ENCODE measurements around the gene SMAD3. TPM values are rescaled to one million over a fixed set of nuclear protein-coding genes. Genes with fewer than 3 reads are reported as not detected.
"Not testable (repeated sequence)": the region's sequence is repeated elsewhere in the genome, so short reads cannot be mapped to it uniquely, and the experiment has no call there.

Gene SMAD3
- total RNA-seq: 2.5 TPM

GRCh38 chr15:67065531-67066005 lies at the start of gene SMAD3:
TSS of gene SMAD3 (plus strand) at chr15:67065602. CDS start at chr15:67066155, 553 bp downstream.
- peak; percentile 65 for DNase-seq

DNA sequence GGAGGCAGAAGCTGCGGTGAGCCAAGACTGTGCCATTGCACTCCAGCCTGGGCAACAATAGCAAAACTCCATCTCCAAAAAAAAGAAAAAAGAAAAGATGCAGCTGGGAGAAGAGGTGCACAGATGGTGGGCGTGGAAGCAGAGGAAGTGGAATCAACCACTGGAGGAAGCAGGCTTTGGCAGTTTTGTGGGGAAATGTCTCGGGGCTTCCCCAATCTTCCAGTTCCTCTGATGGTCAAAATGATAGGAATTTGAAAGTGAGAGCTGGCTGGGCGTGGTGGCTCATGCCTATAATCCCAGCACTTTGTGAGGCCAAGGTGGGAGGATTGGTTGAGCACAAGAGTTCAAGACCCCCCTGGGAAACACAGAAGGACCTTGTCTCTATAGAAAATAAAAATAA lies 48.1 kb upstream of the SMAD3 start:
- no peak for DNase-seq

DNA sequence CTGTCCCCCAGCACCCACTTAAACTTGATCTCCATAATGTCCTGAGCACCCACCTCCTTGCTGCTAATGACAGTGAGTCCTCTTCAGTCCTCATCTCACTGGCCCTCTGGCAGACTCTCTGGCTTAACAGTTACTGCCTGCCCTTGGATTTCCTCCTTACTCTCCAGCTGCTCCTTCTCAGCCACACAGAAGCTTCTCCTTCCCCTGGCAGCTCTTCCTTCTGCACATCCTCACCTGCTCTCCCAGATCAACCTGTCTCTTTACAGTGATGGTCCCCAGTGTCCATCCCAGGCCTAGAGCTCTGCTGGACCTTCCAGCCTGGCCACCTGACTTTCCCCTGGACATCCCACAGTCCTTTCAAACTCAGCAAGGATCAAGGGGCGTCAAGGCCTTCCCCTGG lies 47.4 kb upstream of the SMAD3 start:
- no peak for DNase-seq

DNA sequence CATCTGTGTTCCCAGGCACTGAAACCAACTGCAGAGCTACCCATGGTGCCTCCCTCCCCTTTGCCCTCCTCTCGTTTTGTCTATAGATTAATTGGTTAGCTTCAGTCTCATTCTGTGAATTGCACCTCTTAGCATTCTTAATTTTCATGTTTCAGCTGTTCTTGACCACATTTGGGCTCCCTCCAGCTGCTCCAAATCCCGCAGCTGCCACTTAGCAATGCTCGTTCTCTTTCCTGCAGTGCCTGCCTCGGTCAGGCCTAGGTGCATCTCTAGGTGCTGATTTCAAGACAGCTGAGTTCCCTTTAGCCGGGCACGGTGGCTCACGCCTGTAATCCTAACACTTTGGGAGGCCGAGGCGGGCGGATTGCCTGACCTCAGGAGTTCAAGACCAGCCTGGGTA lies 47.0 kb upstream of the SMAD3 start:
- no peak for DNase-seq

DNA sequence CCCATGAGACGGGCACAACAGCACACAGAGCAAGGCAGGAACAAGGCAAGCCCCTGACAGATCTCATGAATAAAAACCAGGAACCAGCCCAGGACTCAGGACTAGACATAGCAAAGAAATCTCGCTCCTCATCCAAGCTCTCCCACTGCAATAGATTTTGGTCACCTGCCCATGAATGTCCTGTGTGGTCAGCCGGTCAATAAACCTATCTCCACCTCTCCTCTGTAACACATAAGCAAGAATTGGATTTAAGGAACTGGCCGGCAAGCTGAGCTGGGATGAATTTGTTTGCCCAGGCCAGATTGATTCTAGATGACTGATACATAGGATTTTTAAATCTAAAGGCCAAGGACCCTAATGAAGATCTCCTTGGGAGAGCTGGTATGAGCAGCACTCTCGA lies 46.3 kb upstream of the SMAD3 start:
- DNase-seq: no peak

DNA sequence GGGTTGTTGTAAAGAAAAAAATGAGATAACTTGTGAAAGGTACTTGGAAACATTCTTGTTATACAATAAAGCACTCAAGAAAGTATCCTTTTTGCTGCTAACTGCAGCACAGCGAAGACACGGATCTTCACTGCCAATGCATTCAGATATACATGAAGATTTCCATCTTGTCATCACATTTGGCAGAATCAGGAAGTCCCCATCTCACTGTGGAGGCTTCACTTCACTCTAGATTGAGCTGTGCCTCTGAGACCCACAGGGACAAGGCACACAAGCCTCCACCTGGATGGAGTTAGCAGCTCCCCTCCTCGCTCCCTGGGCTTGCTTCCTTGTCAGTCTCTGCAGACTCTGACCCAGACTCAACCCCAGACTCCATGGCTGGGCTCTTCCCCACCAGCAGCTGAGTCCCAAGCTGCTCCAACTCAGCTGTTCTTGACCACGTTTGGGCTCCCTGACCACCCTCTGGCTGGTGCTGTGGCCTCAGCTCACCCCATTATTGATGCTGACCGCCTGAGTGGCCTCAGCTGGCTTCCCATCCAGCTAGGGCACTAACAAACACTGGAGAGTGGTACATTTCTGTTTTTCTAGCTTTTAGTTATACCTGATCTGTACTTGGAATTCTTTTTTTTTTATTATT lies 45.4 kb upstream of the SMAD3 start:
- DNase-seq: no peak

GRCh38 chr15:67020668-67021067 lies 44.7 kb upstream of the SMAD3 start:
- not testable (repeated sequence) for DNase-seq

DNA sequence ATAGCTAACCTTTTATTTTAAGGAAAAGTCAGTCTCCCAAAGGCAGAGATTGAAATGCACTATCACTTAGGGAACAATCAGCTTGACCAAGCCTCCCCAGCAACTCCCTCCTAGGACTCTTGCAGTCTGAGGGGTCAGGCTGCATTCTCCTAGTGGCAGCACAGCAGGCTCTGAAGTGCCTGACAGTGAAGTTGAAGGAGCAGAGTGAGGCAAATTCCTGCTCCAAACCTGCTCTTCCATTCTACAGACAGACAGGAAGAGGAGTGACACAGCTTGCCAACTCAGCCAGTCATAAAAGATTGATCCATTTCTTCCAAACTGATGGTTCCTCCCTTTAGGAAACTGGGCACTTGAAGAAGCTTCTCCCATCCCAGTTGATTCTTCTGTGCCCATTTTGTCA lies 43.9 kb upstream of the SMAD3 start:
- DNase-seq: no peak

DNA sequence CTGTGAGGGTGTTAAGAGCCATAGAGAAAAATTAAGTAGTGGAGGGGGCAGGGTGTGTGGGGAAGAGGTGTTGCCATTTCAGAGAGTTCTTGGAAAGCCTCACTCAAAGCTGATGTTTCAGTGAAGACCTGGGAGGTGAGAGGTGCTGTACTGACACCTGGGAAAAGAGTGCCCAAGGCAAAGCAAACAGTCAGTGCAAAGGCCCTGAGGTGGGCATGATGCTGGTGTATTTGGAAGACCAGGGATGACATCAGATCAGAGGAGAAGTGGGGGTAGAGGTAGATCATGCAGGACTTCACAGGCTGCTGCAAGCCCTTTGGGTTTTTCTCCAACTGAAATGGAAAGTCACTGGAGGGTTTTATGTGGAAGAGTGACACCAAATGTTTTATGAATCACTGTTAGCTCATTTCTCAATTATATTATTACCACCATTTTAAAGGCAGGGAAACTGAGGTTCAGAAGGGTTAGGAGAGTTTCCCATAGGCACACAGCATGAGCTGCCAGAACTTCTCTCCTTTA lies 42.8 kb upstream of the SMAD3 start:
- no peak for DNase-seq

DNA sequence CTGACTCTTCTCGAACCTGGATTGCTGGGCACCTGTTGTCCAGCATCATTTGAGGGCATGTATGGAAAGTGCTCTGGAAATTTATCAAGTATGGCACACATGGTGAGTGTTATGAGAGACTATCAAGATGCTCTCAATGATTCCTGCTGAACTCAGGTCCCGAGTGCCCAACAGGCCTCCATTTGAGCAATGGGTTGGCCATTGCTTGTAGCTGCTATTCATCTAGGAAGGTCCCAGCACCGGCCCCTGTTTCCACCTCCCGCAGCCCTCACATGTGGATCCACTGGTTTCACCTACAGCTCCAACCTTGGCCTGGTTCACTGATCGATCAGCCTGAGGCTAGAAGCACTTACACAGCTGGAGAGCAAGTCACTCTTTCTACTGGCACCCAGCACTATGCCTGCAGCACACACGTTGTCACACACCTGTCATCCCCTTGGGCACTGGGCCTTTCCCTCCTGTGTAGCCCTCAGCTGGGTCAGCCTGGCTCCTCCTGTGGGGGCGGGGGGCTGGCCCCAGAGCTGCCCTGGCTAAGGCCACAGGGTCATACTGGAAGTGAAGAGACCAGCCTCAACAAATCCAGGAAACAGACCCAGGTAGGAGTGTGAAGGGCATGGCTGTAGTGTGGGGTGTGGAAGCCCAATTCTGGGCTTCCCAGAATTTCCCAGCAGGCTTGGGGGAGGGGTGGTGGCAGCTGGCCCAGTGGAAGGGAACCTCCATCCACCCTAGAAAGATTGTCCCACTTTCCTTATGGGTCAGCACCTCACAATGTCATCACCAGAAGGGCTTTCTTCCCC lies 41.7 kb upstream of the SMAD3 start:
- DNase-seq: no peak

DNA sequence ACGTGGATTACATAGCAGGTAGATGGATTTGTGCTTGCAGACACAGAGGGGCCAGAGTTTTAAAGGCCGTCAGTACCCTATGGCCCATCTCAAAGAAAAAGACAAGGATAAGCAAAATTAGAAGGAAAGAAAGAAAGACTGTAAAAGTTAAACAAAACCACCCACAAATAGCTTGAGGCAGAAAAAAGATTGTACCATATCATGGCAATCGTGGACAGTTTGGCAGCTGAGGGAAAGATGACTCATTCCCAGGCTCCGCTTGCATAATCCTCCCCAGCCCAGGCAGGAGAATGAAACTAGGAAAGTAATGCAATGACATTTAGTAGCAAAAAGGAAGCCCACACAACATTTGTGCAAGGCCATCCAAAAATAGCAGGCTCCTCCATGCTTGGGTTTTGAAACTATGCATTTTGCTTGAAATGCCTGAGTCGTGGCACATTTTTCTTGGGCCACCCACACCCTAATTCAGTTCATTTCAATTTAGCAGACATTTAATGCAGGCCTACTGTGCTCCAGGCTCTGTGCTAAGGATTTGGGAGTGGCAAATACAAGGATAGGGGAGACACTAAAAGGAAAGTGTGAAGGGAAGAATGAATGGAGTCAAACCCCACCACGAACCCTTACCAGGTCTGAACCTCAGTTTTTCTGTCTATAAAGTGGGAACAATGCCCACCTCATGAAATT lies 40.9 kb upstream of the SMAD3 start:
- DNase-seq: peak; percentile 55

DNA sequence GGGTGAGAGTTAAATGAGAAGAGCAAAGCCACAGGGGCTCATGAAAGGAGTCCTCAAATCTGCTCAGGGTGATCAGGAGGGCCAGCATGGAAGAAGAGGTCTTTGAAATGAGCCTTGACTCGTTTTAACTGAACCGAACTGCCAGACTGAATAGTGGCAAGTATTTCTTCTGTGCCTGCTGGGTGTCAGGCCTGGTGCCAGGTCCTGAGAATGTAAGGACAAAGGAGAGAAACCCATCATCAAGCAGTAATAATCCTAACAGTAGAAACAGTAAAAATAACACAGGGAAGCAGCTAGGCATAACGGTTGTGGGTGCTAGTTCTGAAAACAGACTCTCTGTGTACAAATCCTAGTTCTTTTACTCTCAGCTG lies 40.4 kb upstream of the SMAD3 start:
- DNase-seq: no peak

- no peak for DNase-seq
These were observed 39.4 kb upstream of the SMAD3 start for GRCh38 chr15:67025719-67026609.

GRCh38 chr15:67026610-67026967 lies 38.8 kb upstream of the SMAD3 start:
- DNase-seq: no peak

DNA sequence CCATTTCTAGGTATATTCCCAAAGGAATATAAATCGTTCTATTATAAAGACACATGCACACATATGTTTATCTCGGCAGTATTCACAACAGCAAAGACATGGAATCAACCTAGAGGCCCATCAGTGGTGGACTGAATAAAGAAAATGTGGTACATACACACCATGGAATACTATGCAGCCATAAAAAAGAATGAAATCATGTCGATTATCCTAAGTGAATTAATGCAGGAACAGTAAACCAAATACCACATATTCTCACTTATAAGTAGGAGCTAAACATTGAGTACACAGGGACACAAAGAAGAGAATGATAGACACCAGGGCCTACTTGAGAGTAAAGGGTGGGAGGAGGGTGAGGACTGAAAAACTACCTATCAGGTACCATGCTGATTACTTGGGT lies 37.0 kb upstream of the SMAD3 start:
- DNase-seq: not testable (repeated sequence)

DNA sequence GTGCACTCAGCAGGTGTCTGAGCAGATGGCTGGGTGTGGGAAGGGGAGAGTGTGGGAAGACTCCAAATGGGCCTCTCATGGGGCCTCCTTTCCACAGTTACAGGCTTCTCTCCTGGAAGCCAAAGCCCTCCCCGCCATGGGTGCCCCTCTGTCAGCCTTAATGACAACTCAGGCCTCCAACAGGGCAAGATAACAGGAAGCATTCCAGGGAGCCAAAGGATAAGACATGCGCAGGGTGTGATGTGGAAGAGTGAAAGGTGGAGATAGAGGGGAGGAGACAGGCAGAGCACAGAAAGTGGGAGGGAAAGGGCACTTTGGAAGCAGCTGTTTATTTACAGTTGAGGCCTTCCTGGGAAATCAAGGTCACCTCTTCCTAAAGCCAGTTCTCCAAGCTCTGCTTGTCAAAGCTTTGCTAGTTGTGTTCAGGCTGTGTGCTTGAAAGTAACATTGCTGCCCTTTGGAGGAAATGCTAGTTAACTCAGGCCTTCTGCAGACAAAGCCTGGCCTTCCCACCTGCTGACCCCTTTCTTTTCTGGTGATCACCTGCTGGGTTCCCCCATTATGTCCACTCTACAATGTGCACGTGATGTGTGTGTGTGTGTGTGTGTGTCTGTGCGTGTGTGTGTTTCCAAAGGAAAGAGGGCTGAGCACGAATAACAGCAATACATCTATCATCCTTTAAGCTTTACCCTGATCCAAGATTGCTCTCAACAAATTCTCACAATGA lies 35.2 kb upstream of the SMAD3 start:
- no peak for DNase-seq

DNA sequence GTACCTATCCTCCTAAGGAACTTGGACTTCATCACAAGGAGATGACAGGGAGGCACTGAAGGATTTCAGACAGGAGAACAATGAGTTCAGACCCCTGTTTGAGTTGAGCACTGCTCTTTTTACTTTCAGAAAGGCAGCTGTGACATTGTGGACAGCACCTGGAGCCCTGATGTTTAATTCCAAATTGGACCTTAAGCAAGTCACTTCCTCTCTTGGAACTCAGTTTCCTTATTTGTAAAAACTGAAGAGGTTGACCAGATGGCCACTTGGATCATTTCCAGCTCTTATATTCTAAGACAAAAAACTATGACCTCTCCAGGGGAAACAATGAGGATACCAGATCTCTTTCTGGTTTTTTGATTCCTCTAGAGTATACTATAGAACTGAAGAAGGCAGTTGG lies 34.1 kb upstream of the SMAD3 start:
- DNase-seq: no peak

- DNase-seq: no peak
These were observed 32.8 kb upstream of the SMAD3 start for GRCh38 chr15:67032608-67033007.

- DNase-seq: no peak
These were observed 32.4 kb upstream of the SMAD3 start for GRCh38 chr15:67033012-67033411.

GRCh38 chr15:67033571-67034044 lies 31.8 kb upstream of the SMAD3 start:
- DNase-seq: no peak

GRCh38 chr15:67035886-67036285 lies 29.5 kb upstream of the SMAD3 start:
- DNase-seq: no peak
